Esophagus squamous epithelium (tissue), 5 donors: ENCODE data around the gene BUD13. TPM values are rescaled to one million over a fixed set of nuclear protein-coding genes. Genes with fewer than 3 reads are reported as not detected.

ENCODE experiments used
- DNase-seq: peaks from one replicate; lab custom pipeline; 2025; lab: John Stamatoyannopoulos, UW
- H3K27ac ChIP-seq, 4 donors: fragments of 200-600 bp; sonication (generic); one replicate each; pipeline ENCODE4 v1.5.1; 2016 to 2019; ENCODE audit warnings: mild to moderate bottlenecking in 1 of 4
- H3K27me3 ChIP-seq, 4 donors: fragments of 200-600 bp; sonication (generic); 1 replicate in 3 of 4; 2 replicates in 1 of 4; pipeline versions ENCODE4 v1.5.1 to v1.6.0; 2017 to 2021; ENCODE audit warnings: antibody characterized with exemption in 1 of 4
- H3K36me3 ChIP-seq, 3 donors: fragments of 200-600 bp; sonication (generic); one replicate each; pipeline ENCODE4 v1.5.1; 2016 to 2019
- H3K4me1 ChIP-seq, 3 donors: fragments of 200-600 bp; sonication (generic); one replicate each; pipeline ENCODE4 v1.5.1; 2017 to 2019
- H3K4me3 ChIP-seq, 4 donors: fragments of 200-600 bp; sonication (generic); 1 replicate in 3 of 4; 2 replicates in 1 of 4; pipeline ENCODE4 v1.5.1; 2016 to 2019; ENCODE audit warnings: mild to moderate bottlenecking in 2 of 4, moderate library complexity in 1 of 4
- H3K9me3 ChIP-seq, 3 donors: fragments of 200-600 bp; sonication (generic); one replicate each; pipeline ENCODE4 v1.5.1; 2016 to 2019
- POLR2A ChIP-seq, 4 donors: fragments of 450-650 bp; IDR thresholded peaks; one replicate each; pipeline ENCODE4 v1.6.1; 2017; ENCODE audit warnings: antibody characterized with exemption in 4 of 4, mild to moderate bottlenecking in 4 of 4, moderate library complexity in 3 of 4
- WGBS, 2 donors: methylation state at CpG; one replicate each; pipeline ENCODE4 v1.1.5; 2018; 5-methylcytosine and 5-hydroxymethylcytosine counted together
- intact Hi-C: fragments of 100-400 bp; cut with DNase I; formaldehyde crosslinking; loops from one replicate; pipeline ENCODE4 v1.15.0; 2022
- total RNA-seq, 4 donors: library from RNA; depleted of rRNA; stranded (reverse); fragments of >200 nt; gene quantifications; one replicate each; pipeline ENCODE4 v1.1.0, GENCODE V29; 2016
- TF ChIP-seq, protein P1 (sequence below), 6 experiments: fragments of 450-650 bp in 4 of 6; fragments of 200-600 bp in 2 of 6; sonication (generic) in 2 of 6; IDR thresholded peaks; one replicate each; pipeline ENCODE4 v1.5.1; 2016 to 2019; ENCODE audit warnings: antibody characterized with exemption in 6 of 6, mild to moderate bottlenecking in 4 of 6, moderate library complexity in 4 of 6
- donor health status: DM: yes; HTN: yes; CAD: no.

BUD13 gene
- total RNA-seq, 4 donors from 2014 or later = 6.0 to 13.9 (median 12.0) TPM

DNA sequence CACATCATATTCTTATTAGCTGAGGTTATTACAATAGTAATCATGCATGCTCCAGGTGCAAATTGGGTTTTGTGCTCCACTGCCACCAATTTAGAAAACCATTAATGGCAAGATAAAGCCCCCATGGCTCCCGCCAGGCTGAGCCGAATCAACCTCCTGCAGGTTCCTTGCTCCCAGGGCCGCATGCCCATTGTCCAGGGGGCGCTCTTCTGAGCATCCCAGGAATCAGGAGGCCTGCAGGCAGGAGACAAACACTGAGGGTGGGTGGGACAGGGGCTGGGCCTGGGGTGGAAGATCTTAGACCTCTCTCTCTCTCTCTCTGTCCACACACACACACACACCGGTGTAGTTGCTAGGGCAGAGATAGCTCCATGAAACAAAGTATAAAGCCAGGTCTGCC, 57.4 kb downstream of the BUD13 start:
- DNase-seq = no peak
- intact Hi-C loops = no loop called here
- Histone ChIP-seq H3K4me1 (no peaks in the 10 kb centered on the region), H3K4me3 (no peak overlapping the region), H3K36me3 (no peaks in the 10 kb centered on the region), H3K27me3 (peaks cover 0 to 94% (median 0%) of the 10 kb centered on the region in 4 donors), H3K27ac (no peak overlapping the region), H3K9me3 (no peaks in the 10 kb centered on the region)
- 89 to 100% methylated on average over 1 to 3 of the region's 5 CpGs for WGBS, 2 donors
- TF ChIP-seq, protein P1, sequence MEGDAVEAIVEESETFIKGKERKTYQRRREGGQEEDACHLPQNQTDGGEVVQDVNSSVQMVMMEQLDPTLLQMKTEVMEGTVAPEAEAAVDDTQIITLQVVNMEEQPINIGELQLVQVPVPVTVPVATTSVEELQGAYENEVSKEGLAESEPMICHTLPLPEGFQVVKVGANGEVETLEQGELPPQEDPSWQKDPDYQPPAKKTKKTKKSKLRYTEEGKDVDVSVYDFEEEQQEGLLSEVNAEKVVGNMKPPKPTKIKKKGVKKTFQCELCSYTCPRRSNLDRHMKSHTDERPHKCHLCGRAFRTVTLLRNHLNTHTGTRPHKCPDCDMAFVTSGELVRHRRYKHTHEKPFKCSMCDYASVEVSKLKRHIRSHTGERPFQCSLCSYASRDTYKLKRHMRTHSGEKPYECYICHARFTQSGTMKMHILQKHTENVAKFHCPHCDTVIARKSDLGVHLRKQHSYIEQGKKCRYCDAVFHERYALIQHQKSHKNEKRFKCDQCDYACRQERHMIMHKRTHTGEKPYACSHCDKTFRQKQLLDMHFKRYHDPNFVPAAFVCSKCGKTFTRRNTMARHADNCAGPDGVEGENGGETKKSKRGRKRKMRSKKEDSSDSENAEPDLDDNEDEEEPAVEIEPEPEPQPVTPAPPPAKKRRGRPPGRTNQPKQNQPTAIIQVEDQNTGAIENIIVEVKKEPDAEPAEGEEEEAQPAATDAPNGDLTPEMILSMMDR (IDR thresholded peaks at IDR 0.05) = no peak
- TF ChIP-seq POLR2A (IDR thresholded peaks at IDR 0.05) = no peak

DNA sequence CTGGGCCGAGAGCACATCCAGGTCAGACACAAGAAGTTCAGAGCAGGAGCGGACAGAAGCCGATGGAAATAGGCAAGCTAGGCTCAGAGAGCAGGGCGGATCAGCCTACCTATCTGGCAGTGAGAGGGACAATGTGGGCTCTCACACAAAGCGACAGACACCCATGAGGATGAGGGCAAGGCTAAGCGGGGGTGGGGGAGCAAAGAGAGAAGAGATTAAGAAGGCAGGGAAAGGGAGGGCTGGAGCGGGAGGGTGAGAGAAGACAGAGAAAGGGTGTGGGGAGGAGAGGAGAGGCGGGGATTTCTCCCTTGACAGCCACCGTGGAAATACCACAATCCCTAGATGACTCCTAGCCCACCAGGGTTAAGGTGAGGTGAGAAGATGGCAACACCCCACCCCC, 57.9 kb downstream of the BUD13 start:
- no peak for TF ChIP-seq POLR2A (IDR thresholded peaks at IDR 0.05)
- TF ChIP-seq, protein P1 (IDR thresholded peaks at IDR 0.05) = no peak
- Histone ChIP-seq H3K9me3 (no peaks in the 10 kb centered on the region), H3K27ac (no peak overlapping the region), H3K27me3 (peaks cover 0 to 94% (median 0%) of the 10 kb centered on the region in 4 donors), H3K4me3 (no peak overlapping the region), H3K36me3 (no peaks in the 10 kb centered on the region), H3K4me1 (no peaks in the 10 kb centered on the region)
- intact Hi-C loops = no loop called here
- DNase-seq = no peak
- 88 to 92% methylated on average over 9 of the region's 9 CpGs for WGBS, 2 donors

DNA sequence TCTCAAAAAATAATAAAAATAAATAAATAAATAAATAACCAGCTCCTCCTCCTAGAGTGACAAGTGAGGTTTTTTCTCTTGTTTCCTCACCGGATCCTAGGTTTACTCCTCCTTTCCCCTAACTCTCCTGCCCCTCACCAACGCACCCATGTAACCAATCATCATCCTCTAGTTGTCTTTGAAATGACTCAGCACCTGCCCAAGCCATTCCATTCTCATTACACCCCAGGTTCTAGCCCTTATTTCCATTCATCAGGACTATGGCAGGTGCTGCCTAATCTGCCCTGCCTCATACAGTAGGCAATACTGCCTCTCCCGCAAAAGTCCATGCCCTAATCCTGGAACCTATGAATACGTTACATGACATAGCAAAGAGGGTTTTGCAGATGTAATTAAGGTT, 60.4 kb downstream of the BUD13 start:
- no peak overlapping the region for H3K27ac ChIP-seq
- no peaks in the 10 kb centered on the region for H3K9me3 ChIP-seq
- H3K36me3 ChIP-seq = no peaks in the 10 kb centered on the region
- intact Hi-C loops = no loop called here
- TF ChIP-seq POLR2A (IDR thresholded peaks at IDR 0.05) = no peak
- TF ChIP-seq, protein P1 (IDR thresholded peaks at IDR 0.05) = no peak
- no peak for DNase-seq
- H3K4me1 ChIP-seq = peaks cover 2 to 5% (median 3%) of the 10 kb centered on the region in 3 donors
- H3K4me3 ChIP-seq = no peak overlapping the region
- WGBS, 2 donors = 55 to 69% methylated on average over 3 to 4 of the region's 4 CpGs
- H3K27me3 ChIP-seq = peaks cover 0 to 93% (median 0%) of the 10 kb centered on the region in 4 donors

DNA sequence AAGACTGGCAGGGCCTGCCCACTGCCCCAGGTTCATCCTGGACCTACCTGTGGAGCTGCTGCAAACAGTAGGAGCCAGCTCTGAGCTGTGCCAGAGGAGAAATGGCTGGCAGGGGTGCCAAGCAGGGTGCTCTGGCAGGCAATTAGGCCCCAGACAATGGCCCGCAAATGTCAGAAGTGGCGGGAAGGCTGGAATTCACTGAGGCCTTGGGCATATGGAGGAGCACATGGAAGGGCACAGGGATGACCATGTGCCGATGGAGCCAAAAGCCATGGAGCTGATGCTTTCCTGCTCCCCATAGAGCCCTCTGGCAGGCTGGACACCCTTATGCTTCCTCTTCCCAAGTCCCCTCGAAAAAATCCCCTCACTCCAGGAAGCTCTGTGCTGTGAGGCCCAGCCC, 62.0 kb downstream of the BUD13 start:
- no peak for TF ChIP-seq POLR2A (IDR thresholded peaks at IDR 0.05)
- TF ChIP-seq, protein P1 (IDR thresholded peaks at IDR 0.05) = no peak
- intact Hi-C loops = no loop called here
- Histone ChIP-seq H3K36me3 (no peaks in the 10 kb centered on the region), H3K27ac (no peak overlapping the region), H3K9me3 (no peaks in the 10 kb centered on the region), H3K4me3 (no peak overlapping the region), H3K27me3 (peaks cover 0 to 98% (median 0%) of the 10 kb centered on the region in 4 donors), H3K4me1 (peaks cover 3 to 12% (median 4%) of the 10 kb centered on the region in 3 donors)
- 80 to 87% methylated on average over 4 of the region's 4 CpGs for WGBS, 2 donors
- DNase-seq = no peak

DNA sequence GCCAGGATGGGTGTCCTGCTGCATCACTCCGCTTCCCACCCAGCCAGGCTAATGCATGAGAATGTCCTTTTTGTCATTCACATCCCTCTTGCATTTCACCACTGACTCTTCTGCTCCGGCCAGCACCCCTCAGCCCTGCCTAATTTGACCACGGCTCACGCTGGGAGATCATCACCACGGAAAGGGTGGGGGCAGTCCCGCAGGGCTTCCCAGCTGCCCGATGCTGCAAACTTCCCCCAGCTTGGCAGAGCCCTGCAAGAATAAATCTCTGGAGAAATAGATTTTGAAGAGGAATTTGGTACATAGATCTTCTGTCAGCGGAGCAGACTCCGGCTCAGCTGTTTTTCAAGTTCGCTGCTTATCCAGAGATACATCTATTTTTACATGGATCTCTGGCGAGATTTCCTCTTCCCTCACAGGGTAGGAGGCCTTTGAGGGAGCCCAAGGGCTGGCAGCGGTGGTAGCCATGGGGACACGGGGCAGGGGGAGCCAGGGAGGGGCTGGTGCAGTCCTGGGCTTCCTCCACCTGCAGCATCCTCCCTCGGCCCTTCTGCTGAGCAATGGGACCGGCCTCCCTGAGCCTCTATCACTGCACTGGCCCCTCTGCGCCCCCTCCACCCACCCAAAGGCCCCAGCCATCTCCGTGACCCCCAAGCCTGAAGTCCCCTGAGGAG, 62.6 kb downstream of the BUD13 start:
- TF ChIP-seq, protein P1 (IDR thresholded peaks at IDR 0.05) = no peak
- TF ChIP-seq POLR2A (IDR thresholded peaks at IDR 0.05) = no peak
- Histone ChIP-seq H3K4me3 (no peak overlapping the region), H3K27ac (no peak overlapping the region), H3K27me3 (peaks cover 0 to 98% (median 0%) of the 10 kb centered on the region in 4 donors), H3K36me3 (no peaks in the 10 kb centered on the region), H3K4me1 (peaks cover 3 to 12% (median 4%) of the 10 kb centered on the region in 3 donors), H3K9me3 (no peaks in the 10 kb centered on the region)
- DNase-seq = no peak
- WGBS, 2 donors = 51 to 53% methylated on average over 10 to 12 of the region's 17 CpGs
- intact Hi-C loops = no loop called here
